Measurements from ENCODE around the gene CBARP. TPM values are rescaled to one million over a fixed set of nuclear protein-coding genes. Genes with fewer than 3 reads are reported as not detected.

Gene CBARP
- total and polyA plus RNA-seq, 2 of the 13 experiments (the other 11 are each of a cell fraction or from before 2014, with no cell fraction given), result 1.2 to 1.4 TPM

DNA sequence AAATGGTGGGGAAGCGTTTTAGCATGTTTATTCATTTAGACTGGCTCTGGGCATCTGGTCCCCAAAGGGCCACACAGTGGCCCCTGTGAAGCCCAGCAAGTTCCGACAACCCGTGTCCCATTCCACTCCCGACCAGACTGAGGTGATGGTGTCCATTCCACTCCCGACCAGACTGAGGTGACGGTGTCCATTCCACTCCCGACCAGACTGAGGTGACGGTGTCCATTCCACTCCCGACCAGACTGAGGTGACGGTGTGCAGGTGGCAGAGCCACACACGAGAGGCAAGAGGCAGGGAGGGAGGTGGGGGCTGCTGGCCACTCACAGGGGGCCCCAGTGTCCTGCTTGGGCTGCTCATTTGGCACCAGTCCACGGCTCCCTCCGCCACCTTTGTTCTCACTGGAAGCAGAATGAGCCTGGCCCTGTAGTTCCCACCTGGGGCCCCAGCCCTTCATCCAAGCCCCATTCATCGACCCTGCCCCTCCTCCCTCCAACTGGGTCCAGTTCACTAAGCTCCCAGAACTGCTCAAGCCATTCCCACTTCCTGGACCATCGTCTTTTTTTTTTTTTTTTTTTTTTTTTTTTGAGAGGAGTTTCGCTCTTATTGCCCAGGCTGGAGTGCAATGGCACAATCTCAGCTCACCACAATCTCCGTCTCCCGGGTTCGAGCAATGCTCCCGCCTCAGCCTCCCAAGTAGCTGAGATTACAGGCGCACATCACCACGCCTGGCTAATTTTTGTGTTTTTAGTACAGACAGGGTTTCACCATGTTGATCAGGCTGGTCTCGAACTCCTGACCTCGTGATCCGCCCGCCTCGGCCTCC, 8.7 kb upstream of the CBARP start (continued):
- TF ChIP-seq BORCS8-MEF2B (CRISPR knock-in tag; IDR thresholded peaks at IDR 0.05), result 0 out of 2 replicates have a peak, but pooled peaks have one; percentile 13
- TF ChIP-seq SPEN (CRISPR knock-in tag; IDR thresholded peaks at IDR 0.05; ENCODE audit: low read depth), result peak; percentile 45; the same call in 1 of the 2 replicates
- peak; percentile 17; the same call in 1 of the 2 replicates for TF ChIP-seq ERF (CRISPR knock-in tag; IDR thresholded peaks at IDR 0.05)
- TF ChIP-seq SP5 (CRISPR knock-in tag; IDR thresholded peaks at IDR 0.05; ENCODE audit: borderline replicate concordance, low read depth), result peak; percentile 67; the same call in 1 of the 2 replicates
- TF ChIP-seq FOSL2 (CRISPR knock-in tag; IDR thresholded peaks at IDR 0.05), result peak; percentile 49
- TF ChIP-seq ZNF362 (CRISPR knock-in tag; IDR thresholded peaks at IDR 0.05; ENCODE audit: borderline replicate concordance), result peak; percentile 93
- 0 out of 2 replicates have a peak, but pooled peaks have one; percentile 0 for TF ChIP-seq ZNF580 (CRISPR knock-in tag; IDR thresholded peaks at IDR 0.05; ENCODE audit: borderline replicate concordance, low read depth)
- TF ChIP-seq, protein P1, sequence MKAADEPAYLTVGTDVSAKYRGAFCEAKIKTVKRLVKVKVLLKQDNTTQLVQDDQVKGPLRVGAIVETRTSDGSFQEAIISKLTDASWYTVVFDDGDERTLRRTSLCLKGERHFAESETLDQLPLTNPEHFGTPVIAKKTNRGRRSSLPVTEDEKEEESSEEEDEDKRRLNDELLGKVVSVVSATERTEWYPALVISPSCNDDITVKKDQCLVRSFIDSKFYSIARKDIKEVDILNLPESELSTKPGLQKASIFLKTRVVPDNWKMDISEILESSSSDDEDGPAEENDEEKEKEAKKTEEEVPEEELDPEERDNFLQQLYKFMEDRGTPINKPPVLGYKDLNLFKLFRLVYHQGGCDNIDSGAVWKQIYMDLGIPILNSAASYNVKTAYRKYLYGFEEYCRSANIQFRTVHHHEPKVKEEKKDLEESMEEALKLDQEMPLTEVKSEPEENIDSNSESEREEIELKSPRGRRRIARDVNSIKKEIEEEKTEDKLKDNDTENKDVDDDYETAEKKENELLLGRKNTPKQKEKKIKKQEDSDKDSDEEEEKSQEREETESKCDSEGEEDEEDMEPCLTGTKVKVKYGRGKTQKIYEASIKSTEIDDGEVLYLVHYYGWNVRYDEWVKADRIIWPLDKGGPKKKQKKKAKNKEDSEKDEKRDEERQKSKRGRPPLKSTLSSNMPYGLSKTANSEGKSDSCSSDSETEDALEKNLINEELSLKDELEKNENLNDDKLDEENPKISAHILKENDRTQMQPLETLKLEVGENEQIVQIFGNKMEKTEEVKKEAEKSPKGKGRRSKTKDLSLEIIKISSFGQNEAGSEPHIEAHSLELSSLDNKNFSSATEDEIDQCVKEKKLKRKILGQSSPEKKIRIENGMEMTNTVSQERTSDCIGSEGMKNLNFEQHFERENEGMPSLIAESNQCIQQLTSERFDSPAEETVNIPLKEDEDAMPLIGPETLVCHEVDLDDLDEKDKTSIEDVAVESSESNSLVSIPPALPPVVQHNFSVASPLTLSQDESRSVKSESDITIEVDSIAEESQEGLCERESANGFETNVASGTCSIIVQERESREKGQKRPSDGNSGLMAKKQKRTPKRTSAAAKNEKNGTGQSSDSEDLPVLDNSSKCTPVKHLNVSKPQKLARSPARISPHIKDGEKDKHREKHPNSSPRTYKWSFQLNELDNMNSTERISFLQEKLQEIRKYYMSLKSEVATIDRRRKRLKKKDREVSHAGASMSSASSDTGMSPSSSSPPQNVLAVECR (CRISPR knock-in tag; IDR thresholded peaks at IDR 0.05; ENCODE audit: borderline replicate concordance), result peak; percentile 71; the same call in 1 of the 2 replicates
- TF ChIP-seq HNF4A (CRISPR knock-in tag; IDR thresholded peaks at IDR 0.05), result peak; percentile 43
- TF ChIP-seq, protein P2, sequence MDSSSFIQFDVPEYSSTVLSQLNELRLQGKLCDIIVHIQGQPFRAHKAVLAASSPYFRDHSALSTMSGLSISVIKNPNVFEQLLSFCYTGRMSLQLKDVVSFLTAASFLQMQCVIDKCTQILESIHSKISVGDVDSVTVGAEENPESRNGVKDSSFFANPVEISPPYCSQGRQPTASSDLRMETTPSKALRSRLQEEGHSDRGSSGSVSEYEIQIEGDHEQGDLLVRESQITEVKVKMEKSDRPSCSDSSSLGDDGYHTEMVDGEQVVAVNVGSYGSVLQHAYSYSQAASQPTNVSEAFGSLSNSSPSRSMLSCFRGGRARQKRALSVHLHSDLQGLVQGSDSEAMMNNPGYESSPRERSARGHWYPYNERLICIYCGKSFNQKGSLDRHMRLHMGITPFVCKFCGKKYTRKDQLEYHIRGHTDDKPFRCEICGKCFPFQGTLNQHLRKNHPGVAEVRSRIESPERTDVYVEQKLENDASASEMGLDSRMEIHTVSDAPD (CRISPR knock-in tag; IDR thresholded peaks at IDR 0.05), result 0 out of 2 replicates have a peak, but pooled peaks have one; percentile 74
- 0 out of 2 replicates have a peak, but pooled peaks have one; percentile 24 for TF ChIP-seq PCBP1 (IDR thresholded peaks at IDR 0.05; ENCODE audit: borderline replicate concordance, low read depth, low read length)
- TF ChIP-seq, protein P3, sequence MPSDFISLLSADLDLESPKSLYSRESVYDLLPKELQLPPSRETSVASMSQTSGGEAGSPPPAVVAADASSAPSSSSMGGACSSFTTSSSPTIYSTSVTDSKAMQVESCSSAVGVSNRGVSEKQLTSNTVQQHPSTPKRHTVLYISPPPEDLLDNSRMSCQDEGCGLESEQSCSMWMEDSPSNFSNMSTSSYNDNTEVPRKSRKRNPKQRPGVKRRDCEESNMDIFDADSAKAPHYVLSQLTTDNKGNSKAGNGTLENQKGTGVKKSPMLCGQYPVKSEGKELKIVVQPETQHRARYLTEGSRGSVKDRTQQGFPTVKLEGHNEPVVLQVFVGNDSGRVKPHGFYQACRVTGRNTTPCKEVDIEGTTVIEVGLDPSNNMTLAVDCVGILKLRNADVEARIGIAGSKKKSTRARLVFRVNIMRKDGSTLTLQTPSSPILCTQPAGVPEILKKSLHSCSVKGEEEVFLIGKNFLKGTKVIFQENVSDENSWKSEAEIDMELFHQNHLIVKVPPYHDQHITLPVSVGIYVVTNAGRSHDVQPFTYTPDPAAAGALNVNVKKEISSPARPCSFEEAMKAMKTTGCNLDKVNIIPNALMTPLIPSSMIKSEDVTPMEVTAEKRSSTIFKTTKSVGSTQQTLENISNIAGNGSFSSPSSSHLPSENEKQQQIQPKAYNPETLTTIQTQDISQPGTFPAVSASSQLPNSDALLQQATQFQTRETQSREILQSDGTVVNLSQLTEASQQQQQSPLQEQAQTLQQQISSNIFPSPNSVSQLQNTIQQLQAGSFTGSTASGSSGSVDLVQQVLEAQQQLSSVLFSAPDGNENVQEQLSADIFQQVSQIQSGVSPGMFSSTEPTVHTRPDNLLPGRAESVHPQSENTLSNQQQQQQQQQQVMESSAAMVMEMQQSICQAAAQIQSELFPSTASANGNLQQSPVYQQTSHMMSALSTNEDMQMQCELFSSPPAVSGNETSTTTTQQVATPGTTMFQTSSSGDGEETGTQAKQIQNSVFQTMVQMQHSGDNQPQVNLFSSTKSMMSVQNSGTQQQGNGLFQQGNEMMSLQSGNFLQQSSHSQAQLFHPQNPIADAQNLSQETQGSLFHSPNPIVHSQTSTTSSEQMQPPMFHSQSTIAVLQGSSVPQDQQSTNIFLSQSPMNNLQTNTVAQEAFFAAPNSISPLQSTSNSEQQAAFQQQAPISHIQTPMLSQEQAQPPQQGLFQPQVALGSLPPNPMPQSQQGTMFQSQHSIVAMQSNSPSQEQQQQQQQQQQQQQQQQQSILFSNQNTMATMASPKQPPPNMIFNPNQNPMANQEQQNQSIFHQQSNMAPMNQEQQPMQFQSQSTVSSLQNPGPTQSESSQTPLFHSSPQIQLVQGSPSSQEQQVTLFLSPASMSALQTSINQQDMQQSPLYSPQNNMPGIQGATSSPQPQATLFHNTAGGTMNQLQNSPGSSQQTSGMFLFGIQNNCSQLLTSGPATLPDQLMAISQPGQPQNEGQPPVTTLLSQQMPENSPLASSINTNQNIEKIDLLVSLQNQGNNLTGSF (CRISPR knock-in tag; IDR thresholded peaks at IDR 0.05), result 0 out of 2 replicates have a peak, but pooled peaks have one; percentile 53
- TF ChIP-seq IRF9 (CRISPR knock-in tag; IDR thresholded peaks at IDR 0.05; ENCODE audit: borderline replicate concordance), result peak; percentile 64; the same call in 1 of the 2 replicates
